OCI-LY7 (cell line): ENCODE data around the gene INTS11. TPM values are rescaled to one million over a fixed set of nuclear protein-coding genes. Genes with fewer than 3 reads are reported as not detected.

ENCODE experiments used
- BruUV-seq: library from RNA; stranded (reverse); fragments of 400-500 nt; replicated peaks from 2 replicates; lab custom pipeline; 2021; lab: Mats Ljungman, UMichigan
- CTCF ChIA-PET: fragments of 300-600 bp; sonication (Branson Sonifier 250); formaldehyde crosslinking; loops from one replicate; lab custom pipeline; 2022; ENCODE audit warnings: antibody characterized with exemption; ENCODE audit not compliant: unreplicated experiment; lab: Charles Lee
- POLR2A ChIA-PET: fragments of 300-600 bp; sonication (Branson Sonifier 250); formaldehyde crosslinking; loops from one replicate; lab custom pipeline; 2022; ENCODE audit warnings: antibody characterized with exemption; lab: Charles Lee
- DNase-seq: peaks from one replicate; pipeline ENCODE4 v3.0.0-alpha.2; 2015; ENCODE audit warnings: low spot score
- H2AFZ ChIP-seq: fragments of 200-600 bp; sonication (generic), shearing (Covaris generic); 2 replicates; pipeline ENCODE4 v1.6.1; 2014; ENCODE audit warnings: mild to moderate bottlenecking, antibody characterized with exemption, low read length, moderate library complexity
- H3K27ac ChIP-seq: fragments of 200-600 bp; sonication (generic); 2 replicates; pipeline ENCODE4 v1.5.1; 2014; ENCODE audit warnings: mixed run types, low read depth, mild to moderate bottlenecking, moderate library complexity, low read length, inconsistent platforms; ENCODE audit not compliant: poor library complexity, severe bottlenecking
- H3K36me3 ChIP-seq: fragments of 200-600 bp; sonication (generic); 2 replicates; pipeline ENCODE4 v1.6.1; 2014; ENCODE audit warnings: mild to moderate bottlenecking, antibody characterized with exemption, low read length, moderate library complexity, mixed read lengths; ENCODE audit not compliant: insufficient read depth
- H3K4me1 ChIP-seq: fragments of 200-600 bp; sonication (generic); 2 replicates; pipeline ENCODE4 v1.5.1; 2014; ENCODE audit warnings: mild to moderate bottlenecking, low read length; ENCODE audit not compliant: insufficient read depth, poor library complexity, severe bottlenecking
- H3K4me2 ChIP-seq: fragments of 200-600 bp; sonication (generic); 2 replicates; pipeline ENCODE4 v1.6.1; 2014; ENCODE audit warnings: mild to moderate bottlenecking, low read length
- H3K4me3 ChIP-seq: fragments of 200-600 bp; sonication (generic); 2 replicates; pipeline ENCODE4 v1.5.1; 2014; ENCODE audit warnings: mild to moderate bottlenecking, low read depth, low read length; ENCODE audit not compliant: poor library complexity, severe bottlenecking
- H3K79me2 ChIP-seq: fragments of 200-600 bp; sonication (generic); 2 replicates; pipeline ENCODE4 v1.6.1; 2016; ENCODE audit warnings: low read depth, mild to moderate bottlenecking, low read length, moderate library complexity, mixed read lengths; ENCODE audit not compliant: insufficient read depth
- H3K9me2 ChIP-seq: fragments of 200-600 bp; sonication (generic); 2 replicates; pipeline ENCODE4 v1.6.1; 2016; ENCODE audit warnings: mild to moderate bottlenecking, low read length, mixed read lengths; ENCODE audit not compliant: insufficient read depth
- H3K9me3 ChIP-seq: fragments of 200-600 bp; sonication (generic); 2 replicates; pipeline ENCODE4 v1.6.1; 2014; ENCODE audit warnings: mild to moderate bottlenecking, mixed run types, low read length, mixed read lengths
- H4K20me1 ChIP-seq: fragments of 200-600 bp; sonication (generic); 2 replicates; pipeline ENCODE4 v1.6.1; 2014; ENCODE audit warnings: mild to moderate bottlenecking, antibody characterized with exemption, low read length, moderate library complexity, mixed read lengths; ENCODE audit not compliant: insufficient read depth
- CTCF ChIP-seq: fragments of 200-600 bp; sonication (generic); conservative IDR thresholded peaks from 2 replicates; pipeline ENCODE4 v1.5.1; 2014; ENCODE audit warnings: mild to moderate bottlenecking, antibody characterized with exemption, low read length, moderate library complexity, mixed read lengths
- EZH2phosphoT487 ChIP-seq: fragments of 200-600 bp; sonication (generic); IDR thresholded peaks from 2 replicates; pipeline ENCODE4 v1.6.1; 2018; ENCODE audit warnings: low read depth, borderline replicate concordance, mild to moderate bottlenecking, mixed run types, antibody characterized with exemption, low read length, moderate library complexity, mixed read lengths
- intact Hi-C: fragments of 100-400 bp; cut with micrococcal nuclease; formaldehyde crosslinking; loops from one replicate; pipeline ENCODE4 v1.10.0; 2022; ENCODE audit not compliant: unreplicated experiment
- total RNA-seq, 2 experiments: library from RNA; depleted of rRNA in 1 of 2; stranded (reverse); fragments of >200 nt in 1 of 2; shearing (Covaris generic) in 1 of 2; gene quantifications; 2 replicates each; pipeline ENCODE4 v1.2.3, GENCODE V29; 2014 to 2022

INTS11 gene
- total RNA-seq, 2 experiments from 2014 or later, result 142 to 146 TPM

- POLR2A ChIA-PET, result no interaction called here
- CTCF ChIA-PET, result no interaction called here
Measured at GRCh38 chr1:1296070-1297061, 28.1 kb downstream of the INTS11 start.

GRCh38 chr1:1295154-1295923 is 29.1 kb downstream of the INTS11 start:
- H3K79me2 ChIP-seq, result no peaks in the 10 kb centered on the region
- H3K9me3 ChIP-seq, result no peaks in the 10 kb centered on the region
- BruUV-seq, result no TSS peak
- no peaks in the 10 kb centered on the region for H3K9me2 ChIP-seq
- intact Hi-C loops, result no loop called here
- no peaks in the 10 kb centered on the region for H3K4me1 ChIP-seq
- no peak overlapping the region for H3K4me3 ChIP-seq
- H4K20me1 ChIP-seq, result no peaks in the 10 kb centered on the region
- H2AFZ ChIP-seq, result no peak overlapping the region
- DNase-seq, result no peak
- no peaks in the 10 kb centered on the region for H3K36me3 ChIP-seq
- H3K4me2 ChIP-seq, result no peak overlapping the region
- TF ChIP-seq EZH2phosphoT487 (no peak), CTCF (no peak)
- H3K27ac ChIP-seq, result no peak overlapping the region
- POLR2A ChIA-PET, result no interaction called here
- CTCF ChIA-PET, result no interaction called here

More at GRCh38 chr1:1296070-1297061, 28.1 kb downstream of the INTS11 start:
- Histone ChIP-seq H3K4me3 (no peak overlapping the region), H3K9me3 (no peaks in the 10 kb centered on the region), H3K36me3 (no peaks in the 10 kb centered on the region), H3K4me1 (no peaks in the 10 kb centered on the region), H2AFZ (no peak overlapping the region), H3K27ac (no peak overlapping the region), H3K79me2 (no peaks in the 10 kb centered on the region), H4K20me1 (no peaks in the 10 kb centered on the region), H3K9me2 (no peaks in the 10 kb centered on the region), H3K4me2 (no peak overlapping the region)
- no TSS peak for BruUV-seq
- TF ChIP-seq CTCF, result no peak
- no peak for TF ChIP-seq EZH2phosphoT487
- intact Hi-C loops, result no loop called here
- DNase-seq, result no peak
